Epithelial cell of proximal tubule (primary cell): ENCODE measurements around the gene ITPKB. TPM values are rescaled to one million over a fixed set of nuclear protein-coding genes. Genes with fewer than 3 reads are reported as not detected.

Source experiments
- DNase-seq: peaks from one replicate; pipeline ENCODE4 v3.0.0-alpha.2; 2011; ENCODE audit warnings: low read depth
- H3K4me3 ChIP-seq: 2 replicates; pipeline ENCODE4 v1.5.1; 2011; ENCODE audit warnings: low read depth, mild to moderate bottlenecking, low read length
- CTCF ChIP-seq: conservative IDR thresholded peaks from 2 replicates; pipeline ENCODE4 v1.5.1; 2012; ENCODE audit warnings: low read depth, mild to moderate bottlenecking, low read length
- total RNA-seq: library from RNA; depleted of rRNA; stranded (reverse); fragments of >200 nt; gene quantifications from 2 replicates; pipeline ENCODE4 v1.2.3, GENCODE V29; 2015

ITPKB gene
- total RNA-seq, 1 donor from 2014 or later, result 5.1 TPM

- H3K4me3 ChIP-seq, result no peak overlapping the region
- DNase-seq, result no peak
- no peak for TF ChIP-seq CTCF
Measured at GRCh38 chr1:226697929-226698544, 41.0 kb downstream of the ITPKB start.

- peak; percentile 63 for DNase-seq
- TF ChIP-seq CTCF, result no peak
- no peak overlapping the region for H3K4me3 ChIP-seq
Measured at GRCh38 chr1:226697151-226697928, 41.7 kb downstream of the ITPKB start.

GRCh38 chr1:226696547-226696946 lies 42.5 kb downstream of the ITPKB start:
- no peak overlapping the region for H3K4me3 ChIP-seq
- DNase-seq, result no peak
- no peak for TF ChIP-seq CTCF

GRCh38 chr1:226695335-226695900 lies 43.7 kb downstream of the ITPKB start:
- DNase-seq, result no peak

GRCh38 chr1:226692823-226693222 lies 46.3 kb downstream of the ITPKB start:
- no peak for DNase-seq
- TF ChIP-seq CTCF, result no peak
- H3K4me3 ChIP-seq, result no peak overlapping the region

More at GRCh38 chr1:226695335-226695900, 43.7 kb downstream of the ITPKB start:
- no peak overlapping the region for H3K4me3 ChIP-seq
- no peak for TF ChIP-seq CTCF

GRCh38 chr1:226692051-226692792 lies 46.9 kb downstream of the ITPKB start:
- no peak for DNase-seq
- no peak for TF ChIP-seq CTCF
- no peak overlapping the region for H3K4me3 ChIP-seq
